ENCODE data around the gene GPR32.

GRCh38 chr19:50794876-50795663, 24.8 kb downstream of the GPR32 start:
- peak; percentile 55 for TF ChIP-seq CTCF (IDR thresholded peaks at IDR 0.05; ENCODE audit: low read depth, low read length, poor library complexity, severe bottlenecking)
- no peak for TF ChIP-seq EZH2phosphoT487 (IDR thresholded peaks at IDR 0.05; ENCODE audit: borderline replicate concordance, low read length)
